Measurements from ENCODE around the gene CYP4Z1.
"Not testable (repeated sequence)": the region's sequence is repeated elsewhere in the genome, so short reads cannot be mapped to it uniquely, and the experiment has no call there.

CYP4Z1 gene

GRCh38 chr1:47067097-47067594, at the start of gene CYP4Z1:
Gene CYP4Z1 (plus strand): TSS chr1:47067231. CDS start chr1:47067491, 260 bp downstream.
- H3K4me3 Mint-ChIP-seq, result no peak within 1 kb of the TSS
- no peaks in the 10 kb centered on the region for H3K4me1 Mint-ChIP-seq (ENCODE audit: low read depth)
- H3K36me3 Mint-ChIP-seq (ENCODE audit: low read depth), result no peaks in the 10 kb centered on the region
- peaks cover 8% of the 10 kb centered on the region for H3K27me3 Mint-ChIP-seq (ENCODE audit: low read depth)
- no peaks in the 10 kb centered on the region for H3K9me3 Mint-ChIP-seq
- no peak within 1 kb of the TSS for H3K27ac Mint-ChIP-seq

GRCh38 chr1:47021070-47021469, 46.0 kb upstream of the CYP4Z1 start:
- Mint-ChIP-seq H3K4me3 (no peak overlapping the region), H3K27ac (no peak overlapping the region), H3K27me3 (ENCODE audit: low read depth) (peaks cover 28% of the 10 kb centered on the region), H3K36me3 (ENCODE audit: low read depth) (no peaks in the 10 kb centered on the region), H3K4me1 (ENCODE audit: low read depth) (peaks cover 2% of the 10 kb centered on the region), H3K9me3 (no peaks in the 10 kb centered on the region)

DNA sequence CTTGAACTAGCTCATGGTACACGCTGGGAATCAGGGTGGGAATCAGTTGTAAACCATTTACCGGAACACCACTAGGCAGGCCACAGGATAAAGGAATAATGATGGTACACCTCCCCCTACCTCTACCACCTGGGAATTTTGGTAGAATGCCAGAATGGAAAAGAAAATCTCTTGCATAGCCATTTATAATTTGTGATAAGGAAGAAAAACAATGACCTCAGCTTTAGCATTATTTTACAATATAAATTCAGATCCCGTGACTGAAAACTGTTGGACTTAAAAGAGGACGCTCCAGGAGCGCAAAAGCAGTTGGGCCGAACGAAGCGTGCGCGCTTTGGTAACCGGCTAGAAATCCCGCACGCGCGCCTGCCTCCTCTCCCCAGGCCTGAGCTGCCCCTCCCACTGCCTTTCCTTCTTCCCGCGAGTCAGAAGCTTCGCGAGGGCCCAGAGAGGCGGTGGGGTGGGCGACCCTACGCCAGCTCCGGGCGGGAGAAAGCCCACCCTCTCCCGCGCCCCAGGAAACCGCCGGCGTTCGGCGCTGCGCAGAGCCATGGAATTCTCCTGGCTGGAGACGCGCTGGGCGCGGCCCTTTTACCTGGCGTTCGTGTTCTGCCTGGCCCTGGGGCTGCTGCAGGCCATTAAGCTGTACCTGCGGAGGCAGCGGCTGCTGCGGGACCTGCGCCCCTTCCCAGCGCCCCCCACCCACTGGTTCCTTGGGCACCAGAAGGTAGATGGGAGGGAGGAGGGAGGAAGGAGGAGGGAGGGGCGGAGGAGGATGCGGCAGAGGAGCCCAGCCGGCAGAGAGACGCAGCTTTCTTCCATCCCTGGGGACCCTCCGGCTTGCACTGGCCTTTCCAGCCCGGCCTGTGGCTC, 43.5 kb upstream of the CYP4Z1 start, which contains the start of gene CYP4X1:
Gene CYP4X1, plus strand, starts transcription at position 402 of the 873 bp plus-strand sequence. Its CDS starts 149 bp downstream, at position 551.
- Mint-ChIP-seq H3K36me3 (ENCODE audit: low read depth) (no peaks in the 10 kb centered on the region), H3K27me3 (ENCODE audit: low read depth) (peaks cover 32% of the 10 kb centered on the region), H3K4me3 (no peak within 1 kb of the TSS), H3K27ac (no peak within 1 kb of the TSS), H3K9me3 (no peaks in the 10 kb centered on the region), H3K4me1 (ENCODE audit: low read depth) (peaks cover 2% of the 10 kb centered on the region)

DNA sequence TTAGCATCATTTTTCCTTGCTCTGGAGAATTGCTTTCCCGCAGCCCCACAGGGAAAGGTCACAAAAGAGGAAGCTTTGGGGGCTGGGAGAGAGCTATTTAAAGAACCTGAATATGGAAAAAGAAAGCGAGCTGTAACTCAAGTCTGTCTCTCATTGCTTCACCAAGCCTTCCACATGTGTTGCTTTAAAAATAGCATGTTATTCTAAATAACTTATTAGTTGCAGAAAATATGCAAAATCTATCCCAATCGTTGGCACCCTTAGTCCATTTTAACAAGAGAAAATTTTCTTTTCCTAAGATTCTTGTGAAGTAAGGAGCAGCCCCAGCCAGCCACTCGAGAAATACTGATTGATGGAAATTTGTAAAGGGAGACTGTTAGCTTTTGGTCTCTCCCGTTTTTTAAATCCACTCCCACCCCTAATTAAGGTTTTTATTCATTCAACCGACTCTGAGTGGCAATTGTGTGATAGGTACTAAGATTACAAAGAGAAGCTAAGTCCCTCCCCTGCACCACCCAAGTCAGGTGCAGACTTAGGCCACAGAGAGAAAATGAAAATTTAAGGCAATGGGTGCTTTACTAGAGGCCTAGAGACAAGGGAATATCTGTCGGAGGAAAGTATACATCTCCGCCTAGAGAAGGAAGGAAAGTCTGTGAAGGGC, 42.8 kb upstream of the CYP4Z1 start:
- Mint-ChIP-seq H3K4me3 (no peak overlapping the region), H3K4me1 (ENCODE audit: low read depth) (peaks cover 2% of the 10 kb centered on the region)

GRCh38 chr1:47030170-47030805, 36.7 kb upstream of the CYP4Z1 start:
- peaks cover 22% of the 10 kb centered on the region for H3K27me3 Mint-ChIP-seq (ENCODE audit: low read depth)
- H3K4me1 Mint-ChIP-seq (ENCODE audit: low read depth), result no peaks in the 10 kb centered on the region
- H3K4me3 Mint-ChIP-seq, result no peak overlapping the region
- no peaks in the 10 kb centered on the region for H3K9me3 Mint-ChIP-seq
- no peaks in the 10 kb centered on the region for H3K36me3 Mint-ChIP-seq (ENCODE audit: low read depth)
- no peak overlapping the region for H3K27ac Mint-ChIP-seq

More for the DNA sequence above, 42.8 kb upstream of the CYP4Z1 start:
- no peaks in the 10 kb centered on the region for H3K36me3 Mint-ChIP-seq (ENCODE audit: low read depth)
- H3K27me3 Mint-ChIP-seq (ENCODE audit: low read depth), result peaks cover 35% of the 10 kb centered on the region
- H3K27ac Mint-ChIP-seq, result no peak overlapping the region
- H3K9me3 Mint-ChIP-seq, result no peaks in the 10 kb centered on the region

- no peaks in the 10 kb centered on the region for H3K36me3 Mint-ChIP-seq (ENCODE audit: low read depth)
- H3K9me3 Mint-ChIP-seq, result no peaks in the 10 kb centered on the region
- peaks cover 17% of the 10 kb centered on the region for H3K27me3 Mint-ChIP-seq (ENCODE audit: low read depth)
- no peak overlapping the region for H3K4me3 Mint-ChIP-seq
- H3K27ac Mint-ChIP-seq, result no peak overlapping the region
- H3K4me1 Mint-ChIP-seq (ENCODE audit: low read depth), result no peaks in the 10 kb centered on the region
Observed at GRCh38 chr1:47031059-47031458, 36.0 kb upstream of the CYP4Z1 start.

DNA sequence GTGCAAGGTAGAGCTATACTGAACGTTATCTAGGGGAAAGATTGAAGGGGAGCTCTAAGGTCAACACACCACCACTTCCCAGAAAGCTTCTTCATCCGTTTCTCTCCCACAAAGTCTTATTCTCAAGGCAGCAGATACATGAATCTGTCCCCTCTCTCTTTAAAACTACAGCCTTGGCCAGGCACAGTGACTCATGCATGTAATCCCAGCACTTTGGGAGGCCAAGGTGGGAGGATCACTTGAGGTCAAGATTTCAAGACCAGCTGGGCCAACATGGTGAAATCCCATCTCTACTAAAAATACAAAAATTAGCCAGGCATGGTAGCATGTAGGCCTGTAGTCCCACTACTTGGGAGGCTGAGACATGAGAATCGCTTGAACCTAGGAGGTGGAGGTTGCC, 35.4 kb upstream of the CYP4Z1 start:
- Mint-ChIP-seq H3K4me1 (ENCODE audit: low read depth) (no peaks in the 10 kb centered on the region), H3K27ac (no peak overlapping the region), H3K27me3 (ENCODE audit: low read depth) (peaks cover 17% of the 10 kb centered on the region), H3K4me3 (no peak overlapping the region), H3K9me3 (no peaks in the 10 kb centered on the region), H3K36me3 (ENCODE audit: low read depth) (no peaks in the 10 kb centered on the region)

DNA sequence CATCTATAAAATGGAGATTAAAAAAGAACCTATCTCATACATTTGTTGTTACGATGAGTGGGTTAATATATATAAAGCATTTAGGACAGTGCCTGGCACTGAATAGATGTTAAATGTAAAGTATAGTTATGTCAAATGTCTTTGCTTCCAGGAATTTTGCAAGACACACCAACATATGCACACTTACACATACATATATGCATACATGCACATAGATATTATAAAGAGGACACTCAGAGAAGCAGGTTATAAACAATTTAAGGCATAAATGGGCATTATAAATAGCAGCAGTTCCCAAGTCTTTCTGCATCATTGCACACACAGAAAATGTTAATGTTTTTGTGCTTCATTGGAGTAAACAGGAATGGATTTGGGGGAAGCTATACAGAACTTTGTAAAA, 30.3 kb upstream of the CYP4Z1 start:
- H3K27me3 Mint-ChIP-seq (ENCODE audit: low read depth), result peaks cover 4% of the 10 kb centered on the region
- H3K9me3 Mint-ChIP-seq, result no peaks in the 10 kb centered on the region
- H3K4me3 Mint-ChIP-seq, result no peak overlapping the region
- no peaks in the 10 kb centered on the region for H3K36me3 Mint-ChIP-seq (ENCODE audit: low read depth)
- H3K4me1 Mint-ChIP-seq (ENCODE audit: low read depth), result no peaks in the 10 kb centered on the region
- H3K27ac Mint-ChIP-seq, result no peak overlapping the region

DNA sequence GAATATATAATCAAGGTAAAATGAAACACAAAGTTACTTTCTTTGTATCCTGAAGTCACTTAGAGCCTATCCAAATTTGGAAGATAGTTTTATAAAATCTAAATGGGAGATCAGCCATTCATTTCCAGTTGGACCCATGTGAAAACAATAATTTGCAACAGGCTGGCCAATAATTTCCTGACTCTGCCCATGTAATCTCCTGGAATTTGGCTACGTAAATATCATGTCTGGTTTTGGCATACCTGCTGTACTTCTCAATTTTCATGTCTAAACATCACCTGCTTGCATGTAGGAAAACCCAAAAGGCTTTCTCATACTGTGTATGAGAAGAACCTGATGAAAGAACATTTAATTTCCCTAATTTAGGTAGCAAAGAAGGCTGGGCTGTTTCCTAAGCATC, 7.7 kb upstream of the CYP4Z1 start:
- H3K9me3 Mint-ChIP-seq, result no peaks in the 10 kb centered on the region
- H3K4me3 Mint-ChIP-seq, result no peak overlapping the region
- no peak overlapping the region for H3K27ac Mint-ChIP-seq
- H3K36me3 Mint-ChIP-seq (ENCODE audit: low read depth), result no peaks in the 10 kb centered on the region
- H3K27me3 Mint-ChIP-seq (ENCODE audit: low read depth), result peaks cover 14% of the 10 kb centered on the region
- no peaks in the 10 kb centered on the region for H3K4me1 Mint-ChIP-seq (ENCODE audit: low read depth)

DNA sequence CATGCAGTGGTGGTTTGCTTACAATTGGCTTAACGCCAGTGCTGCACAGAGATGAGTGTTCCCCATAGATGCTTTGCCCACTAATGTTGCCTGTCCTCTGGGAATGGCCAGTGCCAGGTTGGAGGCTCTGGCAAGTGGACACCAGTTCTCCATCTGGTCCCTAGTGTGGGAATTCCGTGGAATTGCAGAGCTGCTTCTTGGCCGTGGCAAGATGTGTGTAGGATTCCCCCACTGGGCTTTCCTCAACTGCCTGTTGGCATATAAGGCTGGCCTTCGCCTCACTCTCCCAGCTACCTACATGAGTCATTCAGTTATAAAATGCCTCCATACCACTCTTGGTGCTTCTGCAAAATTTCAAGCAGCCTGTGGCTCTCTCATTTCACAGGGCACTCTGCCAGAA, 2.0 kb downstream of the CYP4Z1 start:
- not testable (repeated sequence) for H3K9me3 Mint-ChIP-seq; H3K36me3 Mint-ChIP-seq (ENCODE audit: low read depth); H3K27ac Mint-ChIP-seq; H3K4me3 Mint-ChIP-seq; H3K4me1 Mint-ChIP-seq (ENCODE audit: low read depth); H3K27me3 Mint-ChIP-seq (ENCODE audit: low read depth)

DNA sequence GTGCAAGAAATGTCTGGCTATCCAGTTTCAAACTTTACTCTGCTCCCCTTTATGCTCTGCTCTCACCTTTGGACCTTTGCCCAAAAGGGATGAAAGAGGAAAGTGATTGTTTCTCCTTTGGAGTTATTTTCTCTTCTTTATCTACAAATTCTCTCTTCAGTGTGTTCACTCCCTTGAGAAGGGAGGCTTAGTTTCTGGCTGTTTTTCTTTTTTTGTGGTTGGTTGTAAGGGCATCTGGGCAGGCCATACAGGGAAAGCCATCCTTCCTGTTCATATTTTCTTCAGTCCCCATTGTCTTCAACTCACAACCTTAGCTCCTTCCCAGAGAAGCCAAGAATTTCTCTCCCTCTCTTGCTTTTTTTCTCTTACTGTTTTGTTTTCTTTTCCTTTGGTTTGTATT, 2.5 kb downstream of the CYP4Z1 start:
- H3K36me3 Mint-ChIP-seq (ENCODE audit: low read depth); H3K9me3 Mint-ChIP-seq; H3K4me3 Mint-ChIP-seq; H3K27me3 Mint-ChIP-seq (ENCODE audit: low read depth); H3K27ac Mint-ChIP-seq; H3K4me1 Mint-ChIP-seq (ENCODE audit: low read depth): not testable (repeated sequence)

- H3K4me1 Mint-ChIP-seq (ENCODE audit: low read depth); H3K27me3 Mint-ChIP-seq (ENCODE audit: low read depth); H3K36me3 Mint-ChIP-seq (ENCODE audit: low read depth); H3K4me3 Mint-ChIP-seq; H3K27ac Mint-ChIP-seq; H3K9me3 Mint-ChIP-seq: not testable (repeated sequence)
Observed at GRCh38 chr1:47089356-47089755, 22.3 kb downstream of the CYP4Z1 start.

- not testable (repeated sequence) for H3K9me3 Mint-ChIP-seq; H3K27ac Mint-ChIP-seq; H3K36me3 Mint-ChIP-seq (ENCODE audit: low read depth); H3K4me3 Mint-ChIP-seq; H3K27me3 Mint-ChIP-seq (ENCODE audit: low read depth); H3K4me1 Mint-ChIP-seq (ENCODE audit: low read depth)
Observed at GRCh38 chr1:47091476-47091875, 24.4 kb downstream of the CYP4Z1 start.

DNA sequence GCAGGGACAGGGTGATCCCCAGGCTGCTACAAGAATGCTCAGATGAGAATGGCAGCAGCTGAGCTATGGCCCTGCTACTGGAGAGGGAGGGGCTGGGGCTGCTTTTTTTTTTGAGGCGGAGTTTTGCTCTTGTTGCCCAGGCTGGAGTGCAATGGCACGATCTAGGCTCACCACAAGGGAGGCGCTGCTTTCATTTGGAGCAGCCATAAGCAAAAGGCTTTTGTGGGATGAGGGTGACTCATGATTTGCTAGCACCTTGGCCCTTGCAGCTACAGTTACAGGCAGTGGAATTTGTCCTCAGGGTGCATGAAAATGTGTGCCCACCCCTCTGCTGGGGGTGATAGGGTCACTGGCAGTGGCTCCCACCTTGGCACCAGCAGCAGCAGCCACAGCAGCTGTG, 37.8 kb downstream of the CYP4Z1 start:
- Mint-ChIP-seq H3K4me1 (ENCODE audit: low read depth) (no peaks in the 10 kb centered on the region), H3K36me3 (ENCODE audit: low read depth) (no peaks in the 10 kb centered on the region), H3K4me3 (no peak overlapping the region), H3K27me3 (ENCODE audit: low read depth) (peaks cover 5% of the 10 kb centered on the region), H3K27ac (no peak overlapping the region), H3K9me3 (peaks cover 18% of the 10 kb centered on the region)

- H3K27ac Mint-ChIP-seq, result no peak overlapping the region
- H3K36me3 Mint-ChIP-seq (ENCODE audit: low read depth), result no peaks in the 10 kb centered on the region
Observed at GRCh38 chr1:47106792-47107191, 39.8 kb downstream of the CYP4Z1 start.

More at GRCh38 chr1:47106792-47107191, 39.8 kb downstream of the CYP4Z1 start:
- Mint-ChIP-seq H3K27me3 (ENCODE audit: low read depth) (peaks cover 5% of the 10 kb centered on the region), H3K4me1 (ENCODE audit: low read depth) (no peaks in the 10 kb centered on the region), H3K9me3 (peaks cover 18% of the 10 kb centered on the region), H3K4me3 (no peak overlapping the region)
